ENCODE results near the gene DAP3. TPM values are rescaled to one million over a fixed set of nuclear protein-coding genes. Genes with fewer than 3 reads are reported as not detected.

Gene DAP3
- total and polyA plus RNA-seq, 10 of the 15 experiments (the other 5 are each of a cell fraction or from before 2014, with no cell fraction given), result 60.0 to 223 (median 138) TPM

DNA sequence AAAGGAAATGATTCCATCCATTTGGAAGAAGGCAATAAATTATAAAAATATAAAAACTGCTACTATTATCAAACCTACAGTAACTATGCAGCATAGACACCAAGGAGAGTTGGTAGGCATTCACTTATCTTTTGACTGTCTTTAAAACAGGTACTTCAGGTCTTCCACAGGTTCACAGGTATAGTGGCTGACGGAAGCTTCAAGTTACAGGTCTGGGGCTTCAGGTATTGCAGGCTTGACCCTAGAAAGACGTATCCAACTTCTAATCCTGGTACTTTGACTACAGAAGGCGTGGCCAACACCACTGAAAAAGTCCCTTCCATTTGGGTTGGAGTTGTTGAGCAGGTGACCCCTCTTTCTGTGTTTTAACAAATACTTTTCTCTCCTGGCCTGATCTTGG lies 35.9 kb upstream of the DAP3 start:
- FAIRE-seq, result no peak
- H3K4me2 ChIP-seq (ENCODE audit: control insufficient read depth, insufficient read depth), result no peak overlapping the region
- no peak for DNase-seq (ENCODE audit: low read depth, low spot score)
- in situ Hi-C loops (cut with MboI), result no loop called here
- no peaks in the 10 kb centered on the region for H3K79me2 ChIP-seq (ENCODE audit: control insufficient read depth, insufficient read depth, low read length)
- peaks cover 4% of the 10 kb centered on the region; the same call in 1 of the 3 replicates for H3K9me3 ChIP-seq (replicated peaks; ENCODE audit: control insufficient read depth, insufficient read depth, low read length)
- POLR2A ChIA-PET, result no interaction called here
- no peaks in the 10 kb centered on the region for H4K20me1 ChIP-seq (ENCODE audit: control insufficient read depth, insufficient read depth)
- no peak for ATAC-seq
- no peaks in the 10 kb centered on the region for H3K4me1 ChIP-seq (ENCODE audit: control insufficient read depth, insufficient read depth, low read length)
- no peak overlapping the region for H3K27ac ChIP-seq (ENCODE audit: control insufficient read depth, insufficient read depth)
- H3K36me3 ChIP-seq (ENCODE audit: control insufficient read depth in 2 of 2, insufficient read depth in 2 of 2, low read length in 1 of 2), result no peaks in the 10 kb centered on the region
- no peak overlapping the region for H3K4me3 ChIP-seq
- WGBS (ENCODE audit: insufficient coverage, insufficient replicate concordance, low lambda C conversion rate, missing lambda C conversion rate), result 52% methylated on average over 3 of the region's 3 CpGs
- no peaks in the 10 kb centered on the region for H3K27me3 ChIP-seq (replicated peaks in 1 of 2; ENCODE audit: control insufficient read depth in 2 of 2, insufficient read depth in 2 of 2, low read length in 1 of 2)
- SMC1A ChIA-PET (ENCODE audit: uncharacterized antibody, unreplicated experiment), result interaction anchor here (1.0 to 1.5 kb wide), 2 partner anchors 76 to 155 kb away, joined by 3 to 4 read pairs; no protein-coding TSS in a partner anchor
- H3K9ac ChIP-seq (ENCODE audit: control insufficient read depth, insufficient read depth, low read length), result no peak overlapping the region
- BruUV-seq (replicated peaks), result no TSS peak
- H2AFZ ChIP-seq (ENCODE audit: control insufficient read depth, low read depth, low read length), result no peak overlapping the region
- TF ChIP-seq, protein P1, sequence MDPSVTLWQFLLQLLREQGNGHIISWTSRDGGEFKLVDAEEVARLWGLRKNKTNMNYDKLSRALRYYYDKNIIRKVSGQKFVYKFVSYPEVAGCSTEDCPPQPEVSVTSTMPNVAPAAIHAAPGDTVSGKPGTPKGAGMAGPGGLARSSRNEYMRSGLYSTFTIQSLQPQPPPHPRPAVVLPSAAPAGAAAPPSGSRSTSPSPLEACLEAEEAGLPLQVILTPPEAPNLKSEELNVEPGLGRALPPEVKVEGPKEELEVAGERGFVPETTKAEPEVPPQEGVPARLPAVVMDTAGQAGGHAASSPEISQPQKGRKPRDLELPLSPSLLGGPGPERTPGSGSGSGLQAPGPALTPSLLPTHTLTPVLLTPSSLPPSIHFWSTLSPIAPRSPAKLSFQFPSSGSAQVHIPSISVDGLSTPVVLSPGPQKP (IDR thresholded peaks at IDR 0.05; ENCODE audit: low read depth, low read length), result no peak
- TF ChIP-seq RUNX3 (IDR thresholded peaks at IDR 0.05; ENCODE audit: low read length), result no peak
- no peak for TF ChIP-seq JUNB (IDR thresholded peaks at IDR 0.05)
- TF ChIP-seq SMAD1 (IDR thresholded peaks at IDR 0.05; ENCODE audit: low read depth, partially characterized antibody), result no peak
- TF ChIP-seq SIN3A (IDR thresholded peaks at IDR 0.05; ENCODE audit: low read depth, low read length), result no peak
- TF ChIP-seq KDM1A (IDR thresholded peaks at IDR 0.05; ENCODE audit: borderline replicate concordance), result no peak
- TF ChIP-seq PML (IDR thresholded peaks at IDR 0.05; ENCODE audit: low read length), result no peak
- TF ChIP-seq PAX8 (IDR thresholded peaks at IDR 0.05), result no peak
- TF ChIP-seq FOS (IDR thresholded peaks at IDR 0.05; ENCODE audit: borderline replicate concordance, extremely low read depth, insufficient read length), result no peak
- no peak for TF ChIP-seq TAF1 (IDR thresholded peaks at IDR 0.05; ENCODE audit: borderline replicate concordance, low read depth, low read length)
- TF ChIP-seq ZNF207 (IDR thresholded peaks at IDR 0.05; ENCODE audit: borderline replicate concordance), result no peak
- no peak for TF ChIP-seq RAD51 (IDR thresholded peaks at IDR 0.05)
- TF ChIP-seq NFIC (IDR thresholded peaks at IDR 0.05; ENCODE audit: low read depth, low read length), result no peak
- no peak for TF ChIP-seq SREBF1 (IDR thresholded peaks at IDR 0.05; ENCODE audit: low read length)
- TF ChIP-seq, protein P2, sequence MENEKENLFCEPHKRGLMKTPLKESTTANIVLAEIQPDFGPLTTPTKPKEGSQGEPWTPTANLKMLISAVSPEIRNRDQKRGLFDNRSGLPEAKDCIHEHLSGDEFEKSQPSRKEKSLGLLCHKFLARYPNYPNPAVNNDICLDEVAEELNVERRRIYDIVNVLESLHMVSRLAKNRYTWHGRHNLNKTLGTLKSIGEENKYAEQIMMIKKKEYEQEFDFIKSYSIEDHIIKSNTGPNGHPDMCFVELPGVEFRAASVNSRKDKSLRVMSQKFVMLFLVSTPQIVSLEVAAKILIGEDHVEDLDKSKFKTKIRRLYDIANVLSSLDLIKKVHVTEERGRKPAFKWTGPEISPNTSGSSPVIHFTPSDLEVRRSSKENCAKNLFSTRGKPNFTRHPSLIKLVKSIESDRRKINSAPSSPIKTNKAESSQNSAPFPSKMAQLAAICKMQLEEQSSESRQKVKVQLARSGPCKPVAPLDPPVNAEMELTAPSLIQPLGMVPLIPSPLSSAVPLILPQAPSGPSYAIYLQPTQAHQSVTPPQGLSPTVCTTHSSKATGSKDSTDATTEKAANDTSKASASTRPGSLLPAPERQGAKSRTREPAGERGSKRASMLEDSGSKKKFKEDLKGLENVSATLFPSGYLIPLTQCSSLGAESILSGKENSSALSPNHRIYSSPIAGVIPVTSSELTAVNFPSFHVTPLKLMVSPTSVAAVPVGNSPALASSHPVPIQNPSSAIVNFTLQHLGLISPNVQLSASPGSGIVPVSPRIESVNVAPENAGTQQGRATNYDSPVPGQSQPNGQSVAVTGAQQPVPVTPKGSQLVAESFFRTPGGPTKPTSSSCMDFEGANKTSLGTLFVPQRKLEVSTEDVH (IDR thresholded peaks at IDR 0.05; ENCODE audit: low read depth, partially characterized antibody), result no peak
- no peak for TF ChIP-seq ZZZ3 (IDR thresholded peaks at IDR 0.05; ENCODE audit: control insufficient read depth, insufficient read length, low read depth)
- TF ChIP-seq, protein P3, sequence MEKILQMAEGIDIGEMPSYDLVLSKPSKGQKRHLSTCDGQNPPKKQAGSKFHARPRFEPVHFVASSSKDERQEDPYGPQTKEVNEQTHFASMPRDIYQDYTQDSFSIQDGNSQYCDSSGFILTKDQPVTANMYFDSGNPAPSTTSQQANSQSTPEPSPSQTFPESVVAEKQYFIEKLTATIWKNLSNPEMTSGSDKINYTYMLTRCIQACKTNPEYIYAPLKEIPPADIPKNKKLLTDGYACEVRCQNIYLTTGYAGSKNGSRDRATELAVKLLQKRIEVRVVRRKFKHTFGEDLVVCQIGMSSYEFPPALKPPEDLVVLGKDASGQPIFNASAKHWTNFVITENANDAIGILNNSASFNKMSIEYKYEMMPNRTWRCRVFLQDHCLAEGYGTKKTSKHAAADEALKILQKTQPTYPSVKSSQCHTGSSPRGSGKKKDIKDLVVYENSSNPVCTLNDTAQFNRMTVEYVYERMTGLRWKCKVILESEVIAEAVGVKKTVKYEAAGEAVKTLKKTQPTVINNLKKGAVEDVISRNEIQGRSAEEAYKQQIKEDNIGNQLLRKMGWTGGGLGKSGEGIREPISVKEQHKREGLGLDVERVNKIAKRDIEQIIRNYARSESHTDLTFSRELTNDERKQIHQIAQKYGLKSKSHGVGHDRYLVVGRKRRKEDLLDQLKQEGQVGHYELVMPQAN (conservative IDR thresholded peaks at IDR 0.05), result no peak
- no peak for TF ChIP-seq EP300 (IDR thresholded peaks at IDR 0.05; ENCODE audit: borderline replicate concordance in 1 of 2, control insufficient read depth in 1 of 2, low read depth in 2 of 2, low read length in 2 of 2)
- TF ChIP-seq ZNF24 (IDR thresholded peaks at IDR 0.05), result no peak
- TF ChIP-seq CREM (IDR thresholded peaks at IDR 0.05; ENCODE audit: low read depth), result no peak
- CTCF ChIA-PET, result no interaction called here
- intact Hi-C loops (cut with micrococcal nuclease; ENCODE audit: unreplicated experiment), result no loop called here
- RAD21 ChIA-PET (ENCODE audit: unreplicated experiment), result no interaction called here

All from GM12878 (cell line).